HEK293T (cell line): ENCODE measurements around the gene MED12L.
A peak's percentile ranks its signal among the peaks of the same experiment; 100 is the strongest.

Source experiments
- CTCF ChIA-PET: fragments of 350-600 bp; formaldehyde crosslinking; extraction: SDS; loops from one replicate; lab custom pipeline; 2021; ENCODE audit warnings: antibody characterized with exemption, inconsistent platforms; lab: Yijun Ruan, JAX
- POLR2A ChIA-PET: fragments of 350-600 bp; formaldehyde crosslinking; extraction: SDS; loops from one replicate; lab custom pipeline; 2020; ENCODE audit warnings: antibody characterized with exemption, inconsistent platforms; lab: Yijun Ruan, JAX
- DNase-seq: peaks from one replicate; pipeline ENCODE4 v3.0.0; 2012; ENCODE audit warnings: mixed read lengths; ENCODE audit errors: extremely low spot score
- ARNT ChIP-seq: fragments of 450-650 bp; IDR thresholded peaks from 2 replicates; pipeline ENCODE4 v1.6.1; 2017; ENCODE audit warnings: mild to moderate bottlenecking
- BHLHE40 ChIP-seq: fragments of 450-650 bp; IDR thresholded peaks from 2 replicates; pipeline ENCODE4 v1.6.1; 2016; ENCODE audit warnings: mild to moderate bottlenecking, moderate library complexity, borderline replicate concordance
- CTBP1 ChIP-seq: fragments of 450-650 bp; IDR thresholded peaks from 2 replicates; pipeline ENCODE4 v1.6.1; 2016; ENCODE audit warnings: borderline replicate concordance
- ELF4 ChIP-seq: fragments of 450-650 bp; IDR thresholded peaks from 2 replicates; pipeline ENCODE4 v1.6.1; 2017; ENCODE audit warnings: antibody characterized with exemption
- FOXA1 ChIP-seq: fragments of 450-650 bp; IDR thresholded peaks from 2 replicates; pipeline ENCODE4 v1.6.1; 2016; ENCODE audit warnings: mild to moderate bottlenecking
- FOXK2 ChIP-seq: fragments of 450-650 bp; IDR thresholded peaks from 2 replicates; pipeline ENCODE4 v1.6.1; 2016; ENCODE audit warnings: mild to moderate bottlenecking
- FOXM1 ChIP-seq: fragments of 450-650 bp; IDR thresholded peaks from 2 replicates; pipeline ENCODE4 v1.6.1; 2017; ENCODE audit warnings: mild to moderate bottlenecking, borderline replicate concordance
- HDGF ChIP-seq: fragments of 450-650 bp; IDR thresholded peaks from 2 replicates; pipeline ENCODE4 v1.6.1; 2017; ENCODE audit warnings: antibody characterized with exemption, borderline replicate concordance
- L3MBTL2 ChIP-seq: fragments of 450-650 bp; conservative IDR thresholded peaks from 2 replicates; pipeline ENCODE4 v1.6.1; 2016; ENCODE audit warnings: mild to moderate bottlenecking
- LEF1 ChIP-seq: fragments of 450-650 bp; IDR thresholded peaks from 2 replicates; pipeline ENCODE4 v1.6.1; 2017; ENCODE audit warnings: mild to moderate bottlenecking, borderline replicate concordance
- NFRKB ChIP-seq: fragments of 450-650 bp; IDR thresholded peaks from 2 replicates; pipeline ENCODE4 v1.6.1; 2016; ENCODE audit warnings: mild to moderate bottlenecking, moderate library complexity
- PKNOX1 ChIP-seq: fragments of 450-650 bp; IDR thresholded peaks from 2 replicates; pipeline ENCODE4 v1.6.1; 2016
- SP1 ChIP-seq: fragments of 450-650 bp; IDR thresholded peaks from 2 replicates; pipeline ENCODE4 v1.6.1; 2017
- SUZ12 ChIP-seq: fragments of 450-650 bp; IDR thresholded peaks from 2 replicates; pipeline ENCODE4 v1.6.1; 2016; ENCODE audit warnings: mild to moderate bottlenecking
- TARDBP ChIP-seq: fragments of 450-650 bp; IDR thresholded peaks from 2 replicates; pipeline ENCODE4 v1.6.1; 2016
- ZNF384 ChIP-seq: fragments of 450-650 bp; IDR thresholded peaks from 2 replicates; pipeline ENCODE4 v1.6.1; 2016

MED12L gene

GRCh38 chr3:151452841-151453240, 367.4 kb downstream of the MED12L start:
- ChIA-PET CTCF (no interaction called here), POLR2A (no interaction called here)
- DNase-seq, result no peak
- TF ChIP-seq FOXM1, result no peak
- no peak for TF ChIP-seq SP1
- no peak for TF ChIP-seq NFRKB
- no peak for TF ChIP-seq SUZ12
- no peak for TF ChIP-seq TARDBP
- no peak for TF ChIP-seq ZNF384
- TF ChIP-seq ELF4, result no peak
- TF ChIP-seq ARNT, result no peak
- TF ChIP-seq FOXA1, result no peak
- no peak for TF ChIP-seq PKNOX1
- TF ChIP-seq FOXK2, result no peak
- no peak for TF ChIP-seq BHLHE40

- POLR2A ChIA-PET, result no interaction called here
- CTCF ChIA-PET, result interaction anchor here (1.4 kb wide), 1 partner anchor 12 kb away, joined by 5 read pairs; no protein-coding TSS in a partner anchor
- DNase-seq, result no peak
- TF ChIP-seq PKNOX1 (no peak), HDGF (no peak), ZNF384 (no peak), LEF1 (no peak), BHLHE40 (no peak)
Observed at GRCh38 chr3:151456065-151456464, 370.6 kb downstream of the MED12L start.

GRCh38 chr3:151459358-151459757, 373.9 kb downstream of the MED12L start:
- POLR2A ChIA-PET, result no interaction called here
- CTCF ChIA-PET, result no interaction called here
- TF ChIP-seq ZNF384 (no peak), TARDBP (no peak), BHLHE40 (no peak), FOXK2 (no peak), LEF1 (no peak), ELF4 (no peak), SUZ12 (no peak), NFRKB (no peak), L3MBTL2 (no peak), FOXA1 (no peak), ARNT (no peak), HDGF (no peak), FOXM1 (no peak), CTBP1 (no peak), SP1 (no peak), PKNOX1 (no peak)
- no peak for DNase-seq

GRCh38 chr3:151460228-151460627, 374.8 kb downstream of the MED12L start:
- TF ChIP-seq NFRKB (no peak), SUZ12 (no peak), HDGF (no peak), ARNT (no peak), PKNOX1 (no peak), LEF1 (no peak), L3MBTL2 (no peak), FOXA1 (no peak), FOXM1 (no peak), BHLHE40 (no peak), ELF4 (no peak), FOXK2 (no peak), SP1 (no peak), CTBP1 (no peak)
- POLR2A ChIA-PET, result no interaction called here
- CTCF ChIA-PET, result no interaction called here
- DNase-seq, result no peak

GRCh38 chr3:151460774-151461450, 375.4 kb downstream of the MED12L start, which contains the start of gene IGSF10:
Gene IGSF10, minus strand, starts transcription at chr3:151461061. Its CDS starts 2,352 bp downstream, at chr3:151458709.
- ChIA-PET CTCF (no interaction called here), POLR2A (no interaction called here)
- TF ChIP-seq FOXA1 (no peak), TARDBP (no peak), HDGF (no peak), L3MBTL2 (no peak), PKNOX1 (no peak), BHLHE40 (no peak), ELF4 (no peak), ZNF384 (no peak)
- peak; percentile 56 for DNase-seq
